Measurements from ENCODE around the gene GGA1. TPM values are rescaled to one million over a fixed set of nuclear protein-coding genes. Genes with fewer than 3 reads are reported as not detected.
"Not testable (repeated sequence)": the region's sequence is repeated elsewhere in the genome, so short reads cannot be mapped to it uniquely, and the experiment has no call there.

The GGA1 gene
- total RNA-seq, 3 donors from 2014 or later (not counting 1 experiment from before 2014, with no cell fraction given) = 69.3 to 87.8 (median 80.2) TPM

DNA sequence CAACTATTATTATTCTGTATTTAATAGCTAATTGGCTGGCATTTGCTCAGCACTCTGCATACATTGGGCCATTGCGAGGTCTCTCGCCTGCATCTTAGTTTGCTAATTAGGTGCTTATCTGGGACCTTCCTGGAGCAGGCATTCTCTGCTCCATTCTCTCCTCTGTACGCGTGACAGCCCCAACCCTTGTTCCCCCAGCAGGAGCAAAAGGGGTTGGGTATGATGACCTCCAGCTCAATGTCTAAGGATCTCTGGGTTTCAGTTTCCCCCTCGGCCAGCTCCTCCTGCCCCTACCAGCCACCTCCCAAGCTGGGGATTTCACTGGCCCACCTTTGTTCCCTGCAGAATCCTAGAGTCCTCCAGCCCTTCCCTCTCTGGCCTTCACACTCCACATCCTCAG is 19.0 kb upstream of the GGA1 start:
- no peaks in the 10 kb centered on the region for H3K9me3 ChIP-seq (ENCODE audit: control insufficient read depth, insufficient read depth, low read length)
- Mint-ChIP-seq H3K36me3 (no peaks in the 10 kb centered on the region), H3K4me1 (peaks cover 11 to 12% of the 10 kb centered on the region in 2 donors), H3K9me3 (no peaks in the 10 kb centered on the region), H3K27ac (no peak overlapping the region), H3K4me3 (no peak overlapping the region), H3K27me3 (ENCODE audit: low read depth in 2 of 2) (peaks cover 0 to 7% of the 10 kb centered on the region in 2 donors)
- TF ChIP-seq, protein P1, sequence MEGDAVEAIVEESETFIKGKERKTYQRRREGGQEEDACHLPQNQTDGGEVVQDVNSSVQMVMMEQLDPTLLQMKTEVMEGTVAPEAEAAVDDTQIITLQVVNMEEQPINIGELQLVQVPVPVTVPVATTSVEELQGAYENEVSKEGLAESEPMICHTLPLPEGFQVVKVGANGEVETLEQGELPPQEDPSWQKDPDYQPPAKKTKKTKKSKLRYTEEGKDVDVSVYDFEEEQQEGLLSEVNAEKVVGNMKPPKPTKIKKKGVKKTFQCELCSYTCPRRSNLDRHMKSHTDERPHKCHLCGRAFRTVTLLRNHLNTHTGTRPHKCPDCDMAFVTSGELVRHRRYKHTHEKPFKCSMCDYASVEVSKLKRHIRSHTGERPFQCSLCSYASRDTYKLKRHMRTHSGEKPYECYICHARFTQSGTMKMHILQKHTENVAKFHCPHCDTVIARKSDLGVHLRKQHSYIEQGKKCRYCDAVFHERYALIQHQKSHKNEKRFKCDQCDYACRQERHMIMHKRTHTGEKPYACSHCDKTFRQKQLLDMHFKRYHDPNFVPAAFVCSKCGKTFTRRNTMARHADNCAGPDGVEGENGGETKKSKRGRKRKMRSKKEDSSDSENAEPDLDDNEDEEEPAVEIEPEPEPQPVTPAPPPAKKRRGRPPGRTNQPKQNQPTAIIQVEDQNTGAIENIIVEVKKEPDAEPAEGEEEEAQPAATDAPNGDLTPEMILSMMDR (IDR thresholded peaks at IDR 0.05) = no peak
- DNase-seq (no peak), ATAC-seq (no peak)
- intact Hi-C loops (cut with micrococcal nuclease) = no loop called here
- H3K4me1 ChIP-seq (ENCODE audit: control insufficient read depth, insufficient read depth, low read length) = peaks cover 11% of the 10 kb centered on the region
- no peaks in the 10 kb centered on the region for H3K36me3 ChIP-seq (ENCODE audit: control insufficient read depth, insufficient read depth, low read length)
- H3K4me3 ChIP-seq (ENCODE audit: low read length) = no peak overlapping the region
- H3K27ac ChIP-seq (ENCODE audit: low read length) = peak overlapping the region; percentile 15
- H3K27me3 ChIP-seq (ENCODE audit: control insufficient read depth, insufficient read depth, low read length) = no peaks in the 10 kb centered on the region
- WGBS (ENCODE audit: insufficient coverage) = 87% methylated on average over 5 of the region's 5 CpGs

DNA sequence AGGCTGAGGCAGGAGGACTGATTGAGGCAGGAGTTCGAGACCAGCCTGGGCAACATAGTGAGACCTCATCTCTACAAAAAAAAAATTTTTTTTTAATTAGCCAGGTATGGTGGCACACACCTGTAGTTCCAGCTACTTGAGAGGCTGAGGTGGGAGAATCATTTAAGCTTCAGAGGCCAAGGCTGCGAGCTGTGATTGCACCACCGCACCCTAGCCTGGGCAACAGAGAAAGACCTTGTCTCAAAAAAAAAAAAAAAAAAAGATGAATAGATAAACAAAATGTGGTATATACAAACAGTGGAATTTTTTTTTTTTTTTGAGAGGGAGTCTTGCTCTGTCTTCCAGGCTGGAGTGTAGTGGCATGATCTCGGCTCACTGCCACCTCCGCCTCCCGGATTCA is 17.6 kb upstream of the GGA1 start:
- H3K36me3 ChIP-seq (ENCODE audit: control insufficient read depth, insufficient read depth, low read length); H3K9me3 ChIP-seq (ENCODE audit: control insufficient read depth, insufficient read depth, low read length); ATAC-seq; H3K27me3 Mint-ChIP-seq (ENCODE audit: low read depth in 2 of 2); H3K36me3 Mint-ChIP-seq; H3K4me3 Mint-ChIP-seq; H3K4me3 ChIP-seq (ENCODE audit: low read length); H3K9me3 Mint-ChIP-seq; H3K27ac Mint-ChIP-seq; H3K27me3 ChIP-seq (ENCODE audit: control insufficient read depth, insufficient read depth, low read length); DNase-seq; intact Hi-C loops (cut with micrococcal nuclease); H3K27ac ChIP-seq (ENCODE audit: low read length): not testable (repeated sequence)
- peaks cover 11 to 12% of the 10 kb centered on the region in 2 donors for H3K4me1 Mint-ChIP-seq
- H3K4me1 ChIP-seq (ENCODE audit: control insufficient read depth, insufficient read depth, low read length) = peaks cover 11% of the 10 kb centered on the region
- WGBS (ENCODE audit: insufficient coverage) = 94% methylated on average over 3 of the region's 6 CpGs

DNA sequence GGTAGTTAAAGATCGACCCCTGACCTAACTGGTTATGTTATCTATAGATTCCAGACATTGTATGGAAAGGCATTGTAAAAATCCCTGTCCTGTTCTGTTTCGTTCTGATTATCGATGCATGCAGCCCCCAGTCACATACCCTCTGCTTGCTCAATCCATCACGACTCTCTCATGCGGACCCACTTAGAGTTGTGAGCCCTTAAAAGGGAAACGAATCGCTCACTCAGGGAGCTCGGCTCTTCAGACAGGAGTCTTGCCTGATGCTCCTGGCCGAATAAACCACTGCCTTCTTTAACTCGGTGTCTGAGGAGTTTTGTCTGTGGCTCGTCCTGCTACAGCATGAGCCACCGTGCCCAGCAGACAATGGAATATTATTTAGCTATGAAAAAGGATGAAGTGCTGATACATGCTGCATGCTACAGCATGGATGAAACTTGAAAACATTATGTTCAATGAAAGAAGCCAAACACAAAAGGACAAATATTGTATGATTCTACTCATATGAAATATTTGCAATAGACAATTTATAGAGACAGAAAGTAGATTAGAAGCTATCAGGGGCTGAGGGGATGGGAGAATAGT is 16.7 kb upstream of the GGA1 start:
- peaks cover 11% of the 10 kb centered on the region for H3K4me1 ChIP-seq (ENCODE audit: control insufficient read depth, insufficient read depth, low read length)
- Mint-ChIP-seq H3K27ac (peak overlapping the region; percentile 61 to 70), H3K9me3 (no peaks in the 10 kb centered on the region), H3K27me3 (ENCODE audit: low read depth in 2 of 2) (peaks cover 0 to 3% of the 10 kb centered on the region in 2 donors), H3K36me3 (no peaks in the 10 kb centered on the region), H3K4me1 (peaks cover 11 to 12% of the 10 kb centered on the region in 2 donors), H3K4me3 (peak overlapping the region; percentile 85)
- H3K9me3 ChIP-seq (ENCODE audit: control insufficient read depth, insufficient read depth, low read length) = no peaks in the 10 kb centered on the region
- no peaks in the 10 kb centered on the region for H3K36me3 ChIP-seq (ENCODE audit: control insufficient read depth, insufficient read depth, low read length)
- no peaks in the 10 kb centered on the region for H3K27me3 ChIP-seq (ENCODE audit: control insufficient read depth, insufficient read depth, low read length)
- DNase-seq (no peak), ATAC-seq (no peak)
- WGBS (ENCODE audit: insufficient coverage) = 88% methylated on average over 11 of the region's 12 CpGs
- intact Hi-C loops (cut with micrococcal nuclease) = loop anchor here (1.0 kb wide), 2 partner anchors 16 to 53 kb away; partner anchors contain the start of gene GGA1
- TF ChIP-seq, protein P1 (IDR thresholded peaks at IDR 0.05) = no peak
- peak overlapping the region; percentile 12 for H3K27ac ChIP-seq (ENCODE audit: low read length)
- H3K4me3 ChIP-seq (ENCODE audit: low read length) = peak overlapping the region; percentile 7

DNA sequence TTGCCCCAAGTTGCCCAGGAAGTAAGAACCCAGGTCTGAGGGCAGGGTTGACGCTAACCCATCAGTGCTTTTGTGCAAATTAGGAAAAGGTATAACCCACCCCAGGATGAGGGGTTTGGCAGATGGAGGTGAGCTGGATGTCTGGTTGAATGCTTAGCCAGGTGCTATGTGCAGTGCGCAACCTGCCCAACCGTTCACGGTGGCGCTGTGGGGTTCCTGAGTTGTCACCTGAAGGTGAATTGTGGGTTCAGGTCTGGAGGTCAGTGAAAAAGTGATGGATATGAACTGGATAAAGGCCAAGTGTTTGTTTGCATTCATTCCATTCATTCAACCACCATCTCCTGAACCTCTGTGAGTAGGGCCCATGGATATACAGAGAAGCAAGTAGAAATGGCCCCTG is 14.4 kb upstream of the GGA1 start:
- Mint-ChIP-seq H3K27me3 (ENCODE audit: low read depth in 2 of 2) (no peaks in the 10 kb centered on the region), H3K4me1 (peaks cover 11 to 12% of the 10 kb centered on the region in 2 donors), H3K4me3 (no peak overlapping the region), H3K36me3 (no peaks in the 10 kb centered on the region), H3K27ac (no peak overlapping the region), H3K9me3 (no peaks in the 10 kb centered on the region)
- no peaks in the 10 kb centered on the region for H3K36me3 ChIP-seq (ENCODE audit: control insufficient read depth, insufficient read depth, low read length)
- intact Hi-C loops (cut with micrococcal nuclease) = no loop called here
- 93% methylated on average over 5 of the region's 5 CpGs for WGBS (ENCODE audit: insufficient coverage)
- H3K9me3 ChIP-seq (ENCODE audit: control insufficient read depth, insufficient read depth, low read length) = no peaks in the 10 kb centered on the region
- no peak for ATAC-seq
- H3K27me3 ChIP-seq (ENCODE audit: control insufficient read depth, insufficient read depth, low read length) = no peaks in the 10 kb centered on the region
- DNase-seq = no peak
- TF ChIP-seq, protein P1 (IDR thresholded peaks at IDR 0.05) = no peak
- H3K4me3 ChIP-seq (ENCODE audit: low read length) = no peak overlapping the region
- H3K27ac ChIP-seq (ENCODE audit: low read length) = no peak overlapping the region
- peaks cover 11% of the 10 kb centered on the region for H3K4me1 ChIP-seq (ENCODE audit: control insufficient read depth, insufficient read depth, low read length)

Data from natural killer cell (primary cell).